Measurements from ENCODE around the gene CSE1L.
"Not testable (repeated sequence)": the region's sequence is repeated elsewhere in the genome, so short reads cannot be mapped to it uniquely, and the experiment has no call there.

Gene CSE1L

GRCh38 chr20:49024220-49024619, 21.9 kb upstream of the CSE1L start:
- H3K27me3 Mint-ChIP-seq (ENCODE audit: low read depth), result no peaks in the 10 kb centered on the region
- H3K9me3 Mint-ChIP-seq, result no peaks in the 10 kb centered on the region
- no peak overlapping the region for H3K4me3 Mint-ChIP-seq
- no peak overlapping the region for H3K27ac Mint-ChIP-seq
- no peak for TF ChIP-seq CTCF (IDR thresholded peaks at IDR 0.05; ENCODE audit: unreplicated experiment in 3 of 3)
- peaks cover 44% of the 10 kb centered on the region for H3K36me3 Mint-ChIP-seq (ENCODE audit: low read depth)
- H3K4me1 Mint-ChIP-seq, result no peaks in the 10 kb centered on the region

- not testable (repeated sequence) for H3K4me3 Mint-ChIP-seq; H3K9me3 Mint-ChIP-seq; H3K27me3 Mint-ChIP-seq (ENCODE audit: low read depth); H3K27ac Mint-ChIP-seq; H3K4me1 Mint-ChIP-seq
- H3K36me3 Mint-ChIP-seq (ENCODE audit: low read depth), result peaks cover 38% of the 10 kb centered on the region
These were observed 17.9 kb upstream of the CSE1L start for GRCh38 chr20:49028177-49028576.

- Mint-ChIP-seq H3K36me3 (ENCODE audit: low read depth) (peaks cover 41% of the 10 kb centered on the region), H3K27ac (no peak overlapping the region), H3K4me3 (no peak overlapping the region)
These were observed 17.4 kb upstream of the CSE1L start for GRCh38 chr20:49028684-49029083.

GRCh38 chr20:49029203-49029602, 16.9 kb upstream of the CSE1L start:
- Mint-ChIP-seq H3K4me3 (no peak overlapping the region), H3K4me1 (no peaks in the 10 kb centered on the region), H3K27me3 (ENCODE audit: low read depth) (no peaks in the 10 kb centered on the region), H3K27ac (no peak overlapping the region), H3K9me3 (no peaks in the 10 kb centered on the region), H3K36me3 (ENCODE audit: low read depth) (peaks cover 40% of the 10 kb centered on the region)
- TF ChIP-seq CTCF (IDR thresholded peaks at IDR 0.05; ENCODE audit: unreplicated experiment in 3 of 3), result no peak

More at GRCh38 chr20:49028684-49029083, 17.4 kb upstream of the CSE1L start:
- H3K27me3 Mint-ChIP-seq (ENCODE audit: low read depth), result no peaks in the 10 kb centered on the region
- H3K4me1 Mint-ChIP-seq, result no peaks in the 10 kb centered on the region
- H3K9me3 Mint-ChIP-seq, result no peaks in the 10 kb centered on the region
- TF ChIP-seq CTCF (IDR thresholded peaks at IDR 0.05; ENCODE audit: unreplicated experiment in 3 of 3), result peak; percentile 23 to 28 (median 26)

GRCh38 chr20:49030954-49031619, 15.0 kb upstream of the CSE1L start:
- Mint-ChIP-seq H3K4me1 (no peaks in the 10 kb centered on the region), H3K27me3 (ENCODE audit: low read depth) (no peaks in the 10 kb centered on the region)

GRCh38 chr20:49032455-49032854, 13.7 kb upstream of the CSE1L start:
- Mint-ChIP-seq H3K36me3 (ENCODE audit: low read depth) (peaks cover 26% of the 10 kb centered on the region), H3K4me3 (no peak overlapping the region), H3K4me1 (no peaks in the 10 kb centered on the region), H3K27ac (no peak overlapping the region), H3K9me3 (no peaks in the 10 kb centered on the region), H3K27me3 (ENCODE audit: low read depth) (no peaks in the 10 kb centered on the region)
- no peak for TF ChIP-seq CTCF (IDR thresholded peaks at IDR 0.05; ENCODE audit: unreplicated experiment in 3 of 3)

More at GRCh38 chr20:49030954-49031619, 15.0 kb upstream of the CSE1L start:
- Mint-ChIP-seq H3K4me3 (no peak overlapping the region), H3K36me3 (ENCODE audit: low read depth) (peaks cover 29% of the 10 kb centered on the region), H3K27ac (no peak overlapping the region), H3K9me3 (no peaks in the 10 kb centered on the region)
- TF ChIP-seq CTCF (IDR thresholded peaks at IDR 0.05; ENCODE audit: unreplicated experiment in 3 of 3), result no peak
